Activated naive CD8-positive, alpha-beta T cell treated with anti-CD3 and anti-CD28 coated beads for 36 hours (primary cell): ENCODE results near the gene SPOCK2. TPM values are rescaled to one million over a fixed set of nuclear protein-coding genes. Genes with fewer than 3 reads are reported as not detected.

Experiments
- DNase-seq: peaks from one replicate; pipeline ENCODE4 v3.0.0; 2021
- H3K27ac Mint-ChIP-seq: one replicate; pipeline ENCODE4 v1.8.0; 2022; ENCODE audit warnings: mild to moderate bottlenecking, moderate library complexity, mixed read lengths
- H3K27me3 Mint-ChIP-seq: one replicate; pipeline ENCODE4 v1.8.0; 2022; ENCODE audit warnings: mild to moderate bottlenecking, mixed read lengths
- H3K36me3 Mint-ChIP-seq: one replicate; pipeline ENCODE4 v1.8.0; 2021; ENCODE audit warnings: mild to moderate bottlenecking, mixed read lengths
- H3K4me1 Mint-ChIP-seq: one replicate; pipeline ENCODE4 v1.8.0; 2021; ENCODE audit warnings: mixed read lengths
- H3K4me3 Mint-ChIP-seq: one replicate; pipeline ENCODE4 v1.8.0; 2022; ENCODE audit warnings: mild to moderate bottlenecking, moderate library complexity, mixed read lengths
- H3K9me3 Mint-ChIP-seq: one replicate; pipeline ENCODE4 v1.8.0; 2022; ENCODE audit warnings: mixed read lengths
- total RNA-seq, 2 experiments: library from RNA; stranded (reverse); gene quantifications; one replicate each; pipeline ENCODE4 v1.2.3, GENCODE V29; 2021

SPOCK2 gene
- total RNA-seq, 2 experiments from 2014 or later: 136 to 142 TPM

- H3K9me3 Mint-ChIP-seq: no peaks in the 10 kb centered on the region
- peaks cover 35% of the 10 kb centered on the region for H3K4me1 Mint-ChIP-seq
- no peaks in the 10 kb centered on the region for H3K27me3 Mint-ChIP-seq
- H3K27ac Mint-ChIP-seq: peak overlapping the region; percentile 71
- H3K4me3 Mint-ChIP-seq: no peak overlapping the region
- no peak for DNase-seq
- peaks cover 20% of the 10 kb centered on the region for H3K36me3 Mint-ChIP-seq
Measured at GRCh38 chr10:72062832-72063702, 25.3 kb downstream of the SPOCK2 start.

- Mint-ChIP-seq H3K27ac (peak overlapping the region; percentile 69), H3K4me3 (no peak overlapping the region)
Measured at GRCh38 chr10:72062382-72062781, 26.0 kb downstream of the SPOCK2 start.

GRCh38 chr10:72061930-72062329, 26.4 kb downstream of the SPOCK2 start:
- Mint-ChIP-seq H3K27ac (peak overlapping the region; percentile 69), H3K4me3 (no peak overlapping the region), H3K27me3 (no peaks in the 10 kb centered on the region)

More at GRCh38 chr10:72062382-72062781, 26.0 kb downstream of the SPOCK2 start:
- no peak for DNase-seq
- H3K9me3 Mint-ChIP-seq: no peaks in the 10 kb centered on the region
- peaks cover 35% of the 10 kb centered on the region for H3K4me1 Mint-ChIP-seq
- H3K27me3 Mint-ChIP-seq: no peaks in the 10 kb centered on the region
- peaks cover 20% of the 10 kb centered on the region for H3K36me3 Mint-ChIP-seq

GRCh38 chr10:72061491-72061890, 26.9 kb downstream of the SPOCK2 start:
- H3K36me3 Mint-ChIP-seq: peaks cover 19% of the 10 kb centered on the region

More at GRCh38 chr10:72061930-72062329, 26.4 kb downstream of the SPOCK2 start:
- H3K36me3 Mint-ChIP-seq: peaks cover 19% of the 10 kb centered on the region
- peaks cover 35% of the 10 kb centered on the region for H3K4me1 Mint-ChIP-seq
- H3K9me3 Mint-ChIP-seq: no peaks in the 10 kb centered on the region
- DNase-seq: no peak

GRCh38 chr10:72059843-72060822, 28.2 kb downstream of the SPOCK2 start:
- DNase-seq: no peak
- Mint-ChIP-seq H3K4me1 (peaks cover 31% of the 10 kb centered on the region), H3K4me3 (no peak overlapping the region), H3K27ac (peak overlapping the region; percentile 86), H3K36me3 (peaks cover 15% of the 10 kb centered on the region), H3K27me3 (no peaks in the 10 kb centered on the region), H3K9me3 (no peaks in the 10 kb centered on the region)

More at GRCh38 chr10:72061491-72061890, 26.9 kb downstream of the SPOCK2 start:
- DNase-seq: no peak
- Mint-ChIP-seq H3K27ac (peak overlapping the region; percentile 86), H3K4me1 (peaks cover 35% of the 10 kb centered on the region), H3K4me3 (no peak overlapping the region), H3K9me3 (no peaks in the 10 kb centered on the region), H3K27me3 (no peaks in the 10 kb centered on the region)

GRCh38 chr10:72058989-72059842, 29.1 kb downstream of the SPOCK2 start:
- Mint-ChIP-seq H3K4me3 (no peak overlapping the region), H3K36me3 (peaks cover 15% of the 10 kb centered on the region), H3K27ac (peak overlapping the region; percentile 86), H3K4me1 (peaks cover 32% of the 10 kb centered on the region), H3K27me3 (no peaks in the 10 kb centered on the region), H3K9me3 (no peaks in the 10 kb centered on the region)
- DNase-seq: no peak

GRCh38 chr10:72058347-72058898, 29.9 kb downstream of the SPOCK2 start:
- Mint-ChIP-seq H3K27me3 (no peaks in the 10 kb centered on the region), H3K36me3 (peaks cover 12% of the 10 kb centered on the region), H3K4me1 (peaks cover 31% of the 10 kb centered on the region), H3K9me3 (no peaks in the 10 kb centered on the region), H3K27ac (peak overlapping the region; percentile 86), H3K4me3 (no peak overlapping the region)
- DNase-seq: no peak

- H3K9me3 Mint-ChIP-seq: no peaks in the 10 kb centered on the region
- H3K27ac Mint-ChIP-seq: peak overlapping the region; percentile 55
- no peak overlapping the region for H3K4me3 Mint-ChIP-seq
- no peaks in the 10 kb centered on the region for H3K27me3 Mint-ChIP-seq
- DNase-seq: no peak
- H3K36me3 Mint-ChIP-seq: peaks cover 10% of the 10 kb centered on the region
- peaks cover 28% of the 10 kb centered on the region for H3K4me1 Mint-ChIP-seq
Measured at GRCh38 chr10:72056932-72057751, 31.2 kb downstream of the SPOCK2 start.

- Mint-ChIP-seq H3K4me3 (no peak overlapping the region), H3K4me1 (peaks cover 27% of the 10 kb centered on the region), H3K9me3 (no peaks in the 10 kb centered on the region), H3K36me3 (peaks cover 10% of the 10 kb centered on the region), H3K27me3 (no peaks in the 10 kb centered on the region), H3K27ac (no peak overlapping the region)
- no peak for DNase-seq
Measured at GRCh38 chr10:72056113-72056512, 32.2 kb downstream of the SPOCK2 start.

GRCh38 chr10:72053690-72054089, 34.7 kb downstream of the SPOCK2 start:
- peaks cover 4% of the 10 kb centered on the region for H3K9me3 Mint-ChIP-seq
- no peak overlapping the region for H3K4me3 Mint-ChIP-seq
- no peaks in the 10 kb centered on the region for H3K36me3 Mint-ChIP-seq
- no peaks in the 10 kb centered on the region for H3K27me3 Mint-ChIP-seq
- DNase-seq: no peak
- no peak overlapping the region for H3K27ac Mint-ChIP-seq
- peaks cover 19% of the 10 kb centered on the region for H3K4me1 Mint-ChIP-seq

- no peak for DNase-seq
- Mint-ChIP-seq H3K9me3 (peaks cover 4% of the 10 kb centered on the region), H3K4me3 (no peak overlapping the region), H3K27ac (no peak overlapping the region), H3K27me3 (no peaks in the 10 kb centered on the region), H3K4me1 (peaks cover 20% of the 10 kb centered on the region), H3K36me3 (no peaks in the 10 kb centered on the region)
Measured at GRCh38 chr10:72050873-72051272, 37.5 kb downstream of the SPOCK2 start.

GRCh38 chr10:72049969-72050781, 38.2 kb downstream of the SPOCK2 start:
- Mint-ChIP-seq H3K9me3 (peaks cover 4% of the 10 kb centered on the region), H3K27ac (no peak overlapping the region), H3K4me1 (peaks cover 20% of the 10 kb centered on the region), H3K4me3 (no peak overlapping the region), H3K36me3 (no peaks in the 10 kb centered on the region), H3K27me3 (no peaks in the 10 kb centered on the region)
- no peak for DNase-seq

- DNase-seq: no peak
- Mint-ChIP-seq H3K27ac (no peak overlapping the region), H3K36me3 (no peaks in the 10 kb centered on the region), H3K4me3 (no peak overlapping the region), H3K9me3 (peaks cover 4% of the 10 kb centered on the region), H3K27me3 (no peaks in the 10 kb centered on the region), H3K4me1 (peaks cover 17% of the 10 kb centered on the region)
Measured at GRCh38 chr10:72049472-72049871, 38.9 kb downstream of the SPOCK2 start.
